Ishikawa (cell line): ENCODE measurements around the gene MITD1.

ENCODE experiments used
- CEBPB ChIP-seq: IDR thresholded peaks from 2 replicates; pipeline ENCODE4 v1.6.1; 2012
- CREB1 ChIP-seq: IDR thresholded peaks from 2 replicates; pipeline ENCODE4 v1.6.1; 2012; ENCODE audit warnings: low read depth
- EGR1 ChIP-seq: IDR thresholded peaks from 2 replicates; pipeline ENCODE4 v1.6.1; 2012
- EP300 ChIP-seq: IDR thresholded peaks from 2 replicates; pipeline ENCODE4 v1.6.1; 2012; ENCODE audit warnings: borderline replicate concordance
- FOXM1 ChIP-seq: IDR thresholded peaks from 2 replicates; pipeline ENCODE4 v1.6.1; 2012; ENCODE audit warnings: low read depth, borderline replicate concordance
- NFIC ChIP-seq: IDR thresholded peaks from 2 replicates; pipeline ENCODE4 v1.6.1; 2012
- RAD21 ChIP-seq: IDR thresholded peaks from 2 replicates; pipeline ENCODE4 v1.6.1; 2012; ENCODE audit warnings: low read depth
- TAF1 ChIP-seq: IDR thresholded peaks from 2 replicates; pipeline ENCODE4 v1.6.1; 2012; ENCODE audit warnings: low read depth, mild to moderate bottlenecking
- TCF12 ChIP-seq: IDR thresholded peaks from 2 replicates; pipeline ENCODE4 v1.6.1; 2012; ENCODE audit warnings: low read depth
- TEAD4 ChIP-seq: IDR thresholded peaks from 2 replicates; pipeline ENCODE4 v1.6.1; 2012
- YY1 ChIP-seq: IDR thresholded peaks from 2 replicates; pipeline ENCODE4 v1.6.1; 2012; ENCODE audit warnings: low read depth
- ZBTB7A ChIP-seq: IDR thresholded peaks from 2 replicates; pipeline ENCODE4 v1.6.1; 2012; ENCODE audit warnings: low read depth
- TF ChIP-seq, protein P1 (sequence below): IDR thresholded peaks from 2 replicates; pipeline ENCODE4 v1.6.1; 2012; ENCODE audit warnings: low read depth, mild to moderate bottlenecking
- TF ChIP-seq, protein P2 (sequence below): IDR thresholded peaks from 2 replicates; pipeline ENCODE4 v1.6.1; 2012
- TF ChIP-seq, protein P3 (sequence below): IDR thresholded peaks from 2 replicates; pipeline ENCODE4 v1.6.1; 2012

MITD1 gene

DNA sequence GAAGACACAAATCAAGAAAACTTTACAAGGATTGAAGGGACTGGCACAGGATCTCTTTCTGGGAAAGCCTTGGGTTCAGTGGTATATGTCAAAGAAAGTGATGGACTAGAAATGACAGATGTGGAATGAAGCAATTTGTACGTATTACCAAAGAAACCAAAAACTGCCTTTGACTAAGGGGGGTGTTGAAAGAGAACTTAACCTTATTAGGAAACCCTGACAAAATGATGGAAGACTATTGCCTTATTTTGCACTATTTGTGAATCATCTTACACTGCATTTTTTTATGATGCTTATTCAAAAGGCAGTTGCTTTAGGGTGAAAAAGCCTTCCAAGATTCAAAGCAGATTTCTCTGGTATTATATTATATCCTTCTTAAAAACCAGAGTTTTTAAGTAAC, 30.2 kb downstream of the MITD1 start:
- no peak for TF ChIP-seq FOXM1
- TF ChIP-seq, protein P1, sequence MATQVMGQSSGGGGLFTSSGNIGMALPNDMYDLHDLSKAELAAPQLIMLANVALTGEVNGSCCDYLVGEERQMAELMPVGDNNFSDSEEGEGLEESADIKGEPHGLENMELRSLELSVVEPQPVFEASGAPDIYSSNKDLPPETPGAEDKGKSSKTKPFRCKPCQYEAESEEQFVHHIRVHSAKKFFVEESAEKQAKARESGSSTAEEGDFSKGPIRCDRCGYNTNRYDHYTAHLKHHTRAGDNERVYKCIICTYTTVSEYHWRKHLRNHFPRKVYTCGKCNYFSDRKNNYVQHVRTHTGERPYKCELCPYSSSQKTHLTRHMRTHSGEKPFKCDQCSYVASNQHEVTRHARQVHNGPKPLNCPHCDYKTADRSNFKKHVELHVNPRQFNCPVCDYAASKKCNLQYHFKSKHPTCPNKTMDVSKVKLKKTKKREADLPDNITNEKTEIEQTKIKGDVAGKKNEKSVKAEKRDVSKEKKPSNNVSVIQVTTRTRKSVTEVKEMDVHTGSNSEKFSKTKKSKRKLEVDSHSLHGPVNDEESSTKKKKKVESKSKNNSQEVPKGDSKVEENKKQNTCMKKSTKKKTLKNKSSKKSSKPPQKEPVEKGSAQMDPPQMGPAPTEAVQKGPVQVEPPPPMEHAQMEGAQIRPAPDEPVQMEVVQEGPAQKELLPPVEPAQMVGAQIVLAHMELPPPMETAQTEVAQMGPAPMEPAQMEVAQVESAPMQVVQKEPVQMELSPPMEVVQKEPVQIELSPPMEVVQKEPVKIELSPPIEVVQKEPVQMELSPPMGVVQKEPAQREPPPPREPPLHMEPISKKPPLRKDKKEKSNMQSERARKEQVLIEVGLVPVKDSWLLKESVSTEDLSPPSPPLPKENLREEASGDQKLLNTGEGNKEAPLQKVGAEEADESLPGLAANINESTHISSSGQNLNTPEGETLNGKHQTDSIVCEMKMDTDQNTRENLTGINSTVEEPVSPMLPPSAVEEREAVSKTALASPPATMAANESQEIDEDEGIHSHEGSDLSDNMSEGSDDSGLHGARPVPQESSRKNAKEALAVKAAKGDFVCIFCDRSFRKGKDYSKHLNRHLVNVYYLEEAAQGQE: no peak
- TF ChIP-seq RAD21: no peak
- no peak for TF ChIP-seq TAF1
- no peak for TF ChIP-seq EP300
- TF ChIP-seq NFIC: no peak
- no peak for TF ChIP-seq EGR1
- TF ChIP-seq, protein P2, sequence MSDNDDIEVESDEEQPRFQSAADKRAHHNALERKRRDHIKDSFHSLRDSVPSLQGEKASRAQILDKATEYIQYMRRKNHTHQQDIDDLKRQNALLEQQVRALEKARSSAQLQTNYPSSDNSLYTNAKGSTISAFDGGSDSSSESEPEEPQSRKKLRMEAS: no peak
- TF ChIP-seq, protein P3, sequence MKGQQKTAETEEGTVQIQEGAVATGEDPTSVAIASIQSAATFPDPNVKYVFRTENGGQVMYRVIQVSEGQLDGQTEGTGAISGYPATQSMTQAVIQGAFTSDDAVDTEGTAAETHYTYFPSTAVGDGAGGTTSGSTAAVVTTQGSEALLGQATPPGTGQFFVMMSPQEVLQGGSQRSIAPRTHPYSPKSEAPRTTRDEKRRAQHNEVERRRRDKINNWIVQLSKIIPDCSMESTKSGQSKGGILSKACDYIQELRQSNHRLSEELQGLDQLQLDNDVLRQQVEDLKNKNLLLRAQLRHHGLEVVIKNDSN: no peak
- TF ChIP-seq TEAD4: no peak
- no peak for TF ChIP-seq TCF12
- TF ChIP-seq CEBPB: no peak
- TF ChIP-seq ZBTB7A: no peak
- TF ChIP-seq CREB1: no peak
- TF ChIP-seq YY1: no peak

DNA sequence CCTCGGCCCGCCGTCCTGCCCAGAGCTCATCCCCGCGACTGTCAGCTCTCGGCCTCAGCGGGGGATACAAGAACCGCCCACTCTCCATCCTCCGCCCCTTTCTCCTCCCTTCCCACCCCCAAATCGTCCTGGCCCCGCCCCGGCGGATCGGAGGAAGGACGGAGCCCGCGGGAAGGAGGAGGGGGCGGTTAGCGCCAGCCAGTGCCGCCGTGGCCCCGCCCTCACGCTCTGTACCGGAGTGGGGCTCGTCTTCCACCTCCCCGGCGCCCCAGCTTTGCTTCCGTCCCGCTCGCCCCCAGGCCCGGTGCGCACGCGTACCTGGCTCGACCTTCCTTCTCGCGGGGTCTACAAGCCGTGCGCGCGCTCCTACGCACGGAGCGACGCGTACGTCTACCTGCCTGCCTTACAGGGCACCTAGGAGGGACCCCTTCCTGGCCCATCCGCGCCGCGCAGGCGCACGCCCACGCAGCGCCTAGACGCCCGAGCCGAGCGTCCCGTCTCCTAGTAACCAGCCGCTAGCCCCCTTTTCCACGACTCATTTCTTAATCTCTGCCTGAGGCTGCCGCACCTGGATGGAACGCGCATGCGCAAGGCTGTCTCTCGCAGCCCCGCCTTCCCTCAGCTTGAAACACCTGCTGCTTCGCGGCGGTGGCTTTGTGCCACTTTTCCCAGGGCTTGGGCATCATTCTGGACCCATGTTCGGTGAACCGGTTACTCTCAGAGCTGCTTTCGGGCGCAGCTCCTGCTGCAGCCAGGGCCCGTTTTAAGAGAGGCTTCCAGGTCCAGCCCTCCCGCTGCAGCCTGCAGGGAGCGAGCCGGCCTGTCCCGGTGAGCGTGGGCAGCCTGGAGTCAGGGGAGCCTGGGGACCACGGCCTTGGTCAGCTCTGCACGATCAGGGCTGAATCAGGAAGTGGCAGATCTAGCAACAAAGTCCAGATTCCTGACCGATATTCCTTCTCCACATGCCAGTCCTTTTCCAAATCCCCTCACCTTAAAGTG, 39.4 kb downstream of the MITD1 start, which contains the start of gene C2orf15:
C2orf15 (plus strand) TSS at position 598 of the 999 bp plus-strand sequence. CDS start 8,852 bp downstream, outside the sequence.
- no peak; the same call in 1 of the 2 replicates for TF ChIP-seq YY1
- TF ChIP-seq ZBTB7A: no peak; the same call in 1 of the 2 replicates
- peak; percentile 77 for TF ChIP-seq TAF1
- TF ChIP-seq EP300: no peak
- TF ChIP-seq, protein P2: peak; percentile 48
- peak; percentile 23; the same call in 1 of the 2 replicates for TF ChIP-seq CEBPB
- TF ChIP-seq EGR1: peak; percentile 100
- no peak for TF ChIP-seq CREB1
- no peak for TF ChIP-seq FOXM1

DNA sequence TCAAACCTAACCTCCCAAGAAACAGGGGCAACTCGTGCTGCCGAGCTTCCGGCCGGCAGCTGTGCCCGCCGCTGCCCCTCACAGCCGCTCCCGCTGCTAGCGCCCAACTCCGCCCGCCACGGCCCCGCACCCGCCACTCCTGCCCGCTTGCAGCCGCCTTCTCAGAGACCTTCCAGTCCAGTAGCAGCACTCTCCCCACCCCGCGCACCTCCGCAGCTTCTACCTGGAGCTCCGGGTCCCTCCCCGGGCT, 40.1 kb downstream of the MITD1 start:
- TF ChIP-seq TCF12 (no peak), YY1 (no peak), TEAD4 (no peak), CREB1 (no peak)
- TF ChIP-seq, protein P2: peak; percentile 71

DNA sequence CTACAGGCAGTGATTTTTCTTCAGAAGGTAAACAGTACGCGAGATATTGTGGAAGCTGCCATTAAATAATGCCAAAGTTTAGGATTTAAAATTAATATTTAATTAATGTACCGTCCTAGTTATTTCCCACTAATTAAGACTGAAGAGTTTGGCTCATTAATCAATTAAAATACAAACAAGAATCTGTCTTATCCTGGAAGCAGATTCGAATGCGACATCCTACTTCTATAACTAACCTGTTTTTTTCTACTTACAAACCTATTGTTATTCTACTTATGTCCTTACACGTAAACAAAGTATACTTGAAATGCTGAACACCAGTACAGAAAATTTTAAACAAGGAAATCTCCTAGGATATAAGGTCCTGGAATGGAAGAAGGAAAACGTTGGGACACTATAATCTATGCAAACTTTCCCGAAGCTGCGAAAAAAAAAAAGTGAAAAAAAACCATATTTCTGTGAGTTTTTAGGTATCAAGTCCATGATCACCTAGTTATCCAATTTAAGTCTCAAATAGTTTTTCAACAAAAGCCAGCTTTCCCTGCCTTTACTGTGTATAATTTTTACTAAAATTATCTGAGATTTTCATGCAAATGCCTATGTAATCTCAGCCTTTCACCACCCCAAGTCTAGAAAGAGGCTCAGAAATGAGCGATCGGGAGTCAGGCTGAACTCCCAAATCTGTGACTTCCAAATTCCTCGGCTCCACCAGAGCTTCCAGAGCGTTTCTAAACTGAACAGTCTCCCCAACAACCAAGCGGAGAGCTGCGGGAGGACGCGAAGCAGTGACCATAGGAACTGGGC, 40.6 kb downstream of the MITD1 start:
- TF ChIP-seq YY1: no peak

DNA sequence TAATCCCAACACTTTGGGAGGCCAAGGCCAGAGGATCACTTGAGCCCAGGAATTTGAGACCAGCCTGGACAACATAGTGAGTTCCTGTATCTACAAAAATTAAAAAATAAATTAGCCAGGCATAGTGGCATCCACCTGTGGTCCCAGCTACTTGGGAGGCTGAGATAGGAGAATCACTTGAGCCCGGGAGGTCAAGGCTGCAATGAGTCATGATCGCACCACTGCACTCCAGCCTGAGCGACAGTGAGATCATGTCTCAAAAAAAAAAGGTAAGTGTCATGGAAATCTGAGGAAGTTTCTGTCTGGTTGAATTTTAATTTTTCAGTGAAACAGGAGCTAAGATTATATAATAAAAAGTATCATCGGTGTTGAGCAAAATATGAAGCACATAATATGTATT, 41.9 kb downstream of the MITD1 start:
- TF ChIP-seq CEBPB (no peak), RAD21 (no peak), TEAD4 (no peak), ZBTB7A (no peak), NFIC (no peak), TCF12 (no peak), TAF1 (no peak), CREB1 (no peak), EP300 (no peak)
- TF ChIP-seq, protein P1: no peak
- TF ChIP-seq, protein P3: no peak
